ENCODE measurements around the gene RASA3. TPM values are rescaled to one million over a fixed set of nuclear protein-coding genes. Genes with fewer than 3 reads are reported as not detected.

RASA3 gene
- total and polyA plus RNA-seq, 9 of the 15 experiments (the other 6 are each of a cell fraction or from before 2014, with no cell fraction given): 0.72 to 25.3 (median 14.4) TPM

DNA sequence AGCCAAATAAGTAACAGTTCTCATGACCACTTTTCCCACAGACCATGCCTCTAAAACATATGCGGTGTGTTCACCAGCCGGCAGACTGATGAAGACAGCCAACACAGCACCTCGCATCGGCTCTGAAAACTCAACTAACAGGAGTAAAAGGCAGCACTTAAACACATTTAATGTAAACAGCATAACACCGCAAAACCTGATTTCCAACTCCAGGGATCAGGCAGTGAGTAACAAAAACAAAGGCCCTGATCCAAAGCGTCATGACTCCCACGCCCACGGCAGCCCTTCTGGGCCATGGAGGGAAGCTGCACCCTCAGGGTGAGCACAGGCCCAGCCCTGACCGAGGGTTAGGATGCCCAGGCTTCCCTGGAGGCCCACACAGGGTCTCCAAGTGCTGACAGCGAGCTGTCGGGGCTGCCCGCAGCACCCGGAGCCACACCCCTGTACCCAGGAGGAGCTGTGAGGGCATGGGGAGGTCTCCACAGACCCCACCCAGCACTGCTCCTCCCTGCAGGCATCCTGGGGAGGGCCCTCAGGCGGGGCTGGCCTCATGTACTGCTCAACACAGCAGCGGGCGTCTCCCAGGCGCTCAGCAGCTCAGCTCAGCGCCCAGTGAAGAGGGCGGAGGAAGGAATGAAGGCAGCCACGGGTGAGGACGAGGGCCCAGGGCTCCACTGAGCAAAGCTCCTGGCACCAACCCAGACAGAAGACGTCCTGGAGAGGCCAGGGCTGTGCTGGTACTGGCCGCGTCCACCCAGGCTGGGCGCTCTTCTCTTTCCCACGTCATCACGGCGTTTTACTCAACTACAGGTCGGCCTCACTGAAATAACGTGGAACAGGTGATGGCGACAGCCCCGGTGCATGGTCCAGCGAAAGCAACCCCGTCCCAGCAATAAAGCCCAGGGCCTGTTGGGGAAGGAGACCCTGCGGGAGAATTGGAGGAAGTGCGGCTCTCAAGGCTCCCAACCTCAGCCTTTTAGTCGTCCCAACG, 53.7 kb downstream of the RASA3 start:
- no peak for DNase-seq (ENCODE audit: extremely low read depth in 1 of 4, low spot score in 3 of 4)
- POLR2A ChIA-PET: interaction anchor here (1.0 kb wide), 1 partner anchor 22 kb away, joined by 4 read pairs; no protein-coding TSS in a partner anchor
- FAIRE-seq: no peak
- Histone ChIP-seq H3K9me3 (replicated peaks; ENCODE audit: control insufficient read depth, insufficient read depth, low read depth, low read length) (no peaks in the 10 kb centered on the region; the same call in 1 of the 2 replicates), H3K4me2 (ENCODE audit: insufficient read depth, low read length) (no peak overlapping the region), H4K20me1 (replicated peaks; ENCODE audit: control insufficient read depth, insufficient read depth, low read length) (no peaks in the 10 kb centered on the region), H3K9ac (ENCODE audit: insufficient read depth in 1 of 2, low read depth in 2 of 2, low read length in 2 of 2) (no peak overlapping the region), H3K27ac (ENCODE audit: extremely low read depth, low read depth, low read length) (no peak overlapping the region), H3K36me3 (ENCODE audit: control insufficient read depth, insufficient read depth, low read length) (no peaks in the 10 kb centered on the region), H2AFZ (ENCODE audit: low read depth, low read length) (no peak overlapping the region), H3K9me1 (ENCODE audit: control insufficient read depth, insufficient read depth, low read length) (no peaks in the 10 kb centered on the region), H3K27me3 (ENCODE audit: control insufficient read depth in 2 of 2, insufficient read depth in 2 of 2, low read length in 2 of 2) (no peaks in the 10 kb centered on the region), H3K4me3 (no peak overlapping the region), H3K4me1 (replicated peaks in 1 of 2; ENCODE audit: control insufficient read depth in 2 of 2, insufficient read depth in 2 of 2, low read length in 2 of 2) (peaks cover 0 to 6% of the 10 kb centered on the region in 2 experiments; a peak in 2 of 5 replicates), H3K79me2 (ENCODE audit: control insufficient read depth, insufficient read depth, low read length) (peaks cover 29% of the 10 kb centered on the region)
- intact Hi-C loops (cut with micrococcal nuclease) (no loop called here), in situ Hi-C loops (cut with MboI) (no loop called here)
- no TSS peak for BruUV-seq (replicated peaks)
- CTCF ChIA-PET (ENCODE audit: low intra/inter-chr PET ratio): no interaction called here
- TF ChIP-seq NCOA6 (IDR thresholded peaks at IDR 0.05) (no peak), EZH2 (IDR thresholded peaks at IDR 0.05; ENCODE audit: borderline replicate concordance, low read depth, low read length) (no peak), ZNF311 (CRISPR knock-in tag; IDR thresholded peaks at IDR 0.05) (no peak), ZBTB43 (CRISPR knock-in tag; IDR thresholded peaks at IDR 0.05) (no peak), ZNF785 (CRISPR knock-in tag; IDR thresholded peaks at IDR 0.05) (no peak), KLF16 (IDR thresholded peaks at IDR 0.05) (no peak), HMG20B (CRISPR knock-in tag; IDR thresholded peaks at IDR 0.05) (no peak), RCOR1 (IDR thresholded peaks at IDR 0.05; ENCODE audit: borderline replicate concordance in 1 of 2, low read depth in 2 of 2, low read length in 2 of 2) (no peak), GATAD2B (IDR thresholded peaks at IDR 0.05; ENCODE audit: borderline replicate concordance) (no peak), ZBTB17 (CRISPR knock-in tag; IDR thresholded peaks at IDR 0.05) (no peak), ELF1 (tag; IDR thresholded peaks at IDR 0.05) (no peak), TEAD4 (IDR thresholded peaks at IDR 0.05; ENCODE audit: low read length) (no peak), TEAD4 (CRISPR knock-in tag; IDR thresholded peaks at IDR 0.05; ENCODE audit: borderline replicate concordance) (no peak), DACH1 (IDR thresholded peaks at IDR 0.05; ENCODE audit: partially characterized antibody) (no peak), ERF (CRISPR knock-in tag; IDR thresholded peaks at IDR 0.05) (no peak), PPARD (CRISPR knock-in tag; IDR thresholded peaks at IDR 0.05) (no peak), GATA2 (CRISPR knock-in tag; IDR thresholded peaks at IDR 0.05) (no peak), ZNF253 (CRISPR knock-in tag; conservative IDR thresholded peaks at IDR 0.05) (no peak), FOXA1 (IDR thresholded peaks at IDR 0.05; ENCODE audit: borderline replicate concordance) (no peak), PHTF2 (CRISPR knock-in tag; IDR thresholded peaks at IDR 0.05) (no peak)
- TF ChIP-seq, protein P1, sequence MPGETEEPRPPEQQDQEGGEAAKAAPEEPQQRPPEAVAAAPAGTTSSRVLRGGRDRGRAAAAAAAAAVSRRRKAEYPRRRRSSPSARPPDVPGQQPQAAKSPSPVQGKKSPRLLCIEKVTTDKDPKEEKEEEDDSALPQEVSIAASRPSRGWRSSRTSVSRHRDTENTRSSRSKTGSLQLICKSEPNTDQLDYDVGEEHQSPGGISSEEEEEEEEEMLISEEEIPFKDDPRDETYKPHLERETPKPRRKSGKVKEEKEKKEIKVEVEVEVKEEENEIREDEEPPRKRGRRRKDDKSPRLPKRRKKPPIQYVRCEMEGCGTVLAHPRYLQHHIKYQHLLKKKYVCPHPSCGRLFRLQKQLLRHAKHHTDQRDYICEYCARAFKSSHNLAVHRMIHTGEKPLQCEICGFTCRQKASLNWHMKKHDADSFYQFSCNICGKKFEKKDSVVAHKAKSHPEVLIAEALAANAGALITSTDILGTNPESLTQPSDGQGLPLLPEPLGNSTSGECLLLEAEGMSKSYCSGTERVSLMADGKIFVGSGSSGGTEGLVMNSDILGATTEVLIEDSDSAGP (CRISPR knock-in tag; IDR thresholded peaks at IDR 0.05): no peak
- 91% methylated on average over 21 of the region's 38 CpGs for WGBS (ENCODE audit: insufficient coverage, low coverage, missing lambda C conversion rate)
- no peak for ATAC-seq

All from K562 (cell line).